ENCODE results near the gene WWOX.

Gene WWOX

DNA sequence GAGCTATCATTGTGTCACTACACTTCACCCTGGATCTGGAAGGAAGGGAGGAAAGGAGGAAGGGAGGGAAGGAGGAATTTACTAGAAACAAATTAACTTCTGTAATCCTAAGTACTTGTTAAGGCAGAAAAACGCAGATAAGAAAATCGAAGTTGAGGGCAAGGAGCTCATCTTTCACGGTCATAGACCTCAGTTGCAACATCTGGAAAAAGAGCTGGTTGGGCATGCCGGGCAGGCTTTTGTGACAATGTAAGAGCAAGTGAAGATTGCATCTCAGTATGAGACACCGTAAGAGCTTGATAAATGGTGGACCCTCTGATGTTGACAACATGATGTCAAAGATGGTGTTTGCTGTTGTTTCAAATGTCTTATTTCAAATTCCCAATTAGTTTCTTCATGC lies 779.6 kb downstream of the WWOX start:
- H3K9me3 Mint-ChIP-seq = no peaks in the 10 kb centered on the region
- no peaks in the 10 kb centered on the region for H3K36me3 Mint-ChIP-seq (ENCODE audit: insufficient read depth)
- H3K27me3 Mint-ChIP-seq = no peaks in the 10 kb centered on the region
- H3K27ac Mint-ChIP-seq (ENCODE audit: low read depth) = no peak overlapping the region
- no peaks in the 10 kb centered on the region for H3K4me1 Mint-ChIP-seq
- DNase-seq (ENCODE audit: low spot score in 2 of 2) = no peak
- no peak for ATAC-seq (replicated peaks; ENCODE audit: extremely low read depth, poor library complexity, severe bottlenecking)
- H3K4me3 Mint-ChIP-seq = no peak overlapping the region

DNA sequence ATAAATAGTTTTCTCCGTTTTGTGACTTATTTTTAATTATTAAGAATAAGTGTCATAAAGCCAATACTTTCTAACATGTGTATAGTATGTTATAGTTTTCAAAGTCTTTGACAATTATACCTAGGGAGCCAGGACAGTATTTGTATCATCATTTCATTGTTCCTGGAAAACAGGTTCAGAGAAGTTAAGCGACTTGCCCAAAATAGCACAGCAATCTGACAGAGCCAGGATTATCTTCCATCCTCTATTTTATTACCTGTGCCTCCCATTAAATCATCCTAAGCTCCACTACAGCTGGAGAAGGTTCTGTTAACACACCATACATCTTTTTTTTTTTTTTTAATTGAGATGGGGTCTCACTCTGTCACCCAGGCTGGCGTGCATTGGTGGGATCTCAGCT lies 782.7 kb downstream of the WWOX start:
- Mint-ChIP-seq H3K27ac (ENCODE audit: low read depth) (no peak overlapping the region), H3K27me3 (no peaks in the 10 kb centered on the region), H3K4me1 (no peaks in the 10 kb centered on the region), H3K4me3 (no peak overlapping the region), H3K9me3 (no peaks in the 10 kb centered on the region), H3K36me3 (ENCODE audit: insufficient read depth) (no peaks in the 10 kb centered on the region)
- ATAC-seq (replicated peaks; ENCODE audit: extremely low read depth, poor library complexity, severe bottlenecking) (no peak), DNase-seq (ENCODE audit: low spot score in 2 of 2) (no peak)

GRCh38 chr16:78882751-78883150 lies 783.3 kb downstream of the WWOX start:
- Mint-ChIP-seq H3K9me3 (no peaks in the 10 kb centered on the region), H3K27ac (ENCODE audit: low read depth) (no peak overlapping the region), H3K4me1 (no peaks in the 10 kb centered on the region), H3K36me3 (ENCODE audit: insufficient read depth) (no peaks in the 10 kb centered on the region), H3K4me3 (no peak overlapping the region), H3K27me3 (no peaks in the 10 kb centered on the region)
- ATAC-seq (replicated peaks; ENCODE audit: extremely low read depth, poor library complexity, severe bottlenecking) = no peak
- DNase-seq (ENCODE audit: low spot score in 2 of 2) = no peak

DNA sequence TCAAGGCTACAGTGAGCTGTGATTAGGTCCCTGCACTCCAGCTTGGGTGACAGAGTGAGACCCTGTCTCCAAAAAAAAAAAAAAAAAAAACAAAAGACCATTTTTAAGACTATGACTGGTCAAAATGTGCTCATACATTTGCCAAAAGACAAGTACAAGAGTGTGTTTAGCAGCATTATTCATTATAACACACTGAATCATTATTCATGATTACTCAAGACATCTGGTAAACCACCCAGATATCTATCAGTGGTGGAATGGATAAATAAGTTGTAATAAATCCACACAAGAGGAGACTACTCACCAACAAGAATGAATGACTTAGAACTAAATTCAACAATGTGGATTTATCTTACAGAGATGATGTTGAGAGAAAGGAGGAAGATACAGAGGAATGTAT lies 784.8 kb downstream of the WWOX start:
- H3K27me3 Mint-ChIP-seq = no peaks in the 10 kb centered on the region
- H3K4me3 Mint-ChIP-seq = no peak overlapping the region
- H3K4me1 Mint-ChIP-seq = no peaks in the 10 kb centered on the region
- H3K27ac Mint-ChIP-seq (ENCODE audit: low read depth) = no peak overlapping the region
- no peaks in the 10 kb centered on the region for H3K9me3 Mint-ChIP-seq
- no peaks in the 10 kb centered on the region for H3K36me3 Mint-ChIP-seq (ENCODE audit: insufficient read depth)
- DNase-seq (ENCODE audit: low spot score in 2 of 2) = no peak
- ATAC-seq (replicated peaks; ENCODE audit: extremely low read depth, poor library complexity, severe bottlenecking) = no peak

DNA sequence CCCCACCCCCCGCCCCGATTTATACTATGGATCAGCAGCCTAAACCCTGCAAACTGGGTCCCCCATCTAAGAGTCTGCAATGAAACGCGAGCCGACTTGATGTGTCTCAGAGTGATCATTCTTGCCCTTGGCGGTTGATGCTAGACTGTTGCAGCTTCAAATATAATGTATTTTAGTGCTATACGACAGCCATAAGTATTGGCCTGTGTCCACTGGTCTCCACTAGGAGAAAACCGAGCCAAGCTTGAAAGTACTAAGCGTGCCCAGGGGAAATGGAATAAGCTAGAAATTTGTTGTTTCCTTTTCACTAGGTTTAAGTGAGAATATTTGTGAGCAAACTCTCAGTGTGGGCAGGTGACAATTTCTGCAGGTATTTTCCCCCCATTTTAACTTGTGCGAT lies 789.9 kb downstream of the WWOX start:
- Mint-ChIP-seq H3K4me3 (no peak overlapping the region), H3K27ac (ENCODE audit: low read depth) (no peak overlapping the region), H3K9me3 (no peaks in the 10 kb centered on the region), H3K27me3 (no peaks in the 10 kb centered on the region), H3K36me3 (ENCODE audit: insufficient read depth) (peaks cover 2% of the 10 kb centered on the region), H3K4me1 (peaks cover 15% of the 10 kb centered on the region)
- DNase-seq (ENCODE audit: low spot score in 2 of 2) (no peak), ATAC-seq (replicated peaks; ENCODE audit: extremely low read depth, poor library complexity, severe bottlenecking) (no peak)

DNA sequence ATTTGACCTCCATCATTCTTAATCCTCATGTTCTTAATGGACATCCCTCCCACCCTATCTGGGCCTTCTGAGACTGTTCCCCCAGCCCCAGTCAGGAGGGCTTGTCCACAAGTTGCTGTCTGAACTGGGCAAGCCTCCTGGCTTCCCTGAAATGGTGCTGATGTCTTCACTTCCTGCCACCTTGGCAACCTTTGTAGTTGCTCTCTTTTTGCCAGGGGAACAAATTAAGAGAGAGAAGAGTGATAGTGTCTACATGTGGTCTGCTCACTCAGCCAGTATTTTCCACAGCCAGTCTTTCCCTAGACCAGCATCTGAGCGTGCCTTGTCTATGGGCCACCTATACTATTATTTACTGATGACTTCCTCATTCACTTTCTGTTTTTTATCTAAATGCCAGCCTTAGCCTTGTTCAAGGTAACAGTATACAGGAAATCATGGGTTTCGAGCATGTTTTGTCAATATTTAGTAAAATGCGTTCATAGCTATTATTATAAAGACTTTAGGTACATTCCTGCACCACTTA lies 791.0 kb downstream of the WWOX start:
- no peak for DNase-seq (ENCODE audit: low spot score in 2 of 2)
- ATAC-seq (replicated peaks; ENCODE audit: extremely low read depth, poor library complexity, severe bottlenecking) = no peak
- H3K36me3 Mint-ChIP-seq (ENCODE audit: insufficient read depth) = peaks cover 2% of the 10 kb centered on the region

GRCh38 chr16:78892951-78893733 lies 793.7 kb downstream of the WWOX start:
- Mint-ChIP-seq H3K27ac (ENCODE audit: low read depth) (no peak overlapping the region), H3K4me3 (no peak overlapping the region), H3K36me3 (ENCODE audit: insufficient read depth) (peaks cover 2% of the 10 kb centered on the region), H3K27me3 (no peaks in the 10 kb centered on the region), H3K4me1 (peaks cover 33% of the 10 kb centered on the region), H3K9me3 (no peaks in the 10 kb centered on the region)
- DNase-seq (ENCODE audit: low spot score in 2 of 2) (no peak), ATAC-seq (replicated peaks; ENCODE audit: extremely low read depth, poor library complexity, severe bottlenecking) (no peak)

More for the DNA sequence above, 791.0 kb downstream of the WWOX start:
- Mint-ChIP-seq H3K4me3 (no peak overlapping the region), H3K27ac (ENCODE audit: low read depth) (no peak overlapping the region), H3K27me3 (no peaks in the 10 kb centered on the region), H3K9me3 (no peaks in the 10 kb centered on the region), H3K4me1 (peaks cover 23% of the 10 kb centered on the region)

DNA sequence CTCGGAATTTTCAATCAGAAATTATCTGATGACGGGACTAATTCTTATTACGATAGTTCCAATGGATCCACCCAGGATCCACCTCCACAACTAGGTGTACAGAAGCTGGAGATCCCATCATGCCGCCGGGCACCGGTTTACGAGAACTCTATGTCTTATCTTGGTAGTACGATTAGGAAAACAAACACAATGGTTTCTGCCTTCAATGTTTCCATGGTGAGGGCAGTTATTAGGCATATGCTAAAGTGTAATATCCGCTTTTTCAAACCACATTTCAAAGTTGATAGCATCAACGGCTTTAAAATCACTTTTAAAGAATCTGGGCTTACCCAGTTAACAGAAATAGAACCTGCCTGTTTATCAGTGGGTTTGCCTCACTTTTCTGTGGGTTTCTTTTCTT lies 795.4 kb downstream of the WWOX start:
- Mint-ChIP-seq H3K4me3 (peak overlapping the region; percentile 23), H3K27ac (ENCODE audit: low read depth) (peak overlapping the region; percentile 78)

DNA sequence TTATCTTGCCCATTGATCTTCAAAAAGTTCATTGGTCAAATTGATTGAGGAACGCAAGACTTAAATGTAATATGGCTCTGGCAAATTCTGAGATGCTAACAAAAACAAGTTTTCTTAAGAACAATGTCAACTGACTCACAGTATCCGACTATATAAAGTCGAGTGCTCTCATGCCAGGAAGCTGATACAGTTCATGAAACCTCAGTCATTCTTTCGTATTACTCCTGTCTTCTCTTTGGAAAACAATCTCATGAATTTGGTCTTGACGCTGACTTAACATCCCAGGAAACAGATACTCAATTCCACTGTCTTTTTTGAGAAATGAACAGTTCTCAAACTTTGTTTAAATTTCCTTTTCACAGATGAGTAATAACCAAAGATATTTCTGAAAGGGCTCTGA lies 796.2 kb downstream of the WWOX start:
- Mint-ChIP-seq H3K4me3 (peak overlapping the region; percentile 23), H3K4me1 (peaks cover 26% of the 10 kb centered on the region), H3K9me3 (no peaks in the 10 kb centered on the region), H3K27me3 (no peaks in the 10 kb centered on the region), H3K36me3 (ENCODE audit: insufficient read depth) (peaks cover 2% of the 10 kb centered on the region), H3K27ac (ENCODE audit: low read depth) (peak overlapping the region; percentile 78)
- DNase-seq (ENCODE audit: low spot score in 2 of 2) = no peak
- peak; percentile 47 for ATAC-seq (replicated peaks; ENCODE audit: extremely low read depth, poor library complexity, severe bottlenecking)

More for the DNA sequence above, 795.4 kb downstream of the WWOX start:
- H3K9me3 Mint-ChIP-seq = no peaks in the 10 kb centered on the region
- no peaks in the 10 kb centered on the region for H3K27me3 Mint-ChIP-seq
- H3K4me1 Mint-ChIP-seq = peaks cover 33% of the 10 kb centered on the region
- peaks cover 2% of the 10 kb centered on the region for H3K36me3 Mint-ChIP-seq (ENCODE audit: insufficient read depth)
- peak; percentile 37 for ATAC-seq (replicated peaks; ENCODE audit: extremely low read depth, poor library complexity, severe bottlenecking)
- DNase-seq (ENCODE audit: low spot score in 2 of 2) = no peak

- no peaks in the 10 kb centered on the region for H3K9me3 Mint-ChIP-seq
- no peaks in the 10 kb centered on the region for H3K27me3 Mint-ChIP-seq
- ATAC-seq (replicated peaks; ENCODE audit: extremely low read depth, poor library complexity, severe bottlenecking) = peak; percentile 66
- H3K4me3 Mint-ChIP-seq = no peak overlapping the region
- peaks cover 2% of the 10 kb centered on the region for H3K36me3 Mint-ChIP-seq (ENCODE audit: insufficient read depth)
- H3K27ac Mint-ChIP-seq (ENCODE audit: low read depth) = peak overlapping the region; percentile 78
- DNase-seq (ENCODE audit: low spot score in 2 of 2) = no peak
- peaks cover 26% of the 10 kb centered on the region for H3K4me1 Mint-ChIP-seq
Observed at GRCh38 chr16:78896280-78896679, 796.8 kb downstream of the WWOX start.

DNA sequence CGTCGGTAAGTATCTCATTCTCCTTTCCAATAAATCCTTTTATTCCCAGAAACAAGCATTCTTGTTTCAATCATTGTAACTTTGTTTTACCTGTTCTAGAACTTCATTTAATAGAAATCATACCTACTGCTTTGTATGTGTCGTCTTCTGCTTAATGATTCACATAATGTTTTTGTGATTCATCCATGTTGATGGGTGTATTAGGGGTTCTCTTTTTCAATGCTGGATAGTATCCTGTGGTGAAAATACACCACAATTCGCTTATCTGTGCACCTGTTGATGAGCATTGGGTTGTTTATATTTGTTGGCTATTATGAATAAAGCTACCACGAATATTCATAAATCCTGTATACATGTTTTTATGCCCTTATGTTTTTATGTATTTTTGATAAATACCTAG lies 797.8 kb downstream of the WWOX start:
- Mint-ChIP-seq H3K27ac (ENCODE audit: low read depth) (no peak overlapping the region), H3K4me1 (peaks cover 26% of the 10 kb centered on the region), H3K9me3 (no peaks in the 10 kb centered on the region), H3K4me3 (no peak overlapping the region), H3K27me3 (no peaks in the 10 kb centered on the region), H3K36me3 (ENCODE audit: insufficient read depth) (peaks cover 2% of the 10 kb centered on the region)
- DNase-seq (ENCODE audit: low spot score in 2 of 2) = no peak
- no peak for ATAC-seq (replicated peaks; ENCODE audit: extremely low read depth, poor library complexity, severe bottlenecking)

DNA sequence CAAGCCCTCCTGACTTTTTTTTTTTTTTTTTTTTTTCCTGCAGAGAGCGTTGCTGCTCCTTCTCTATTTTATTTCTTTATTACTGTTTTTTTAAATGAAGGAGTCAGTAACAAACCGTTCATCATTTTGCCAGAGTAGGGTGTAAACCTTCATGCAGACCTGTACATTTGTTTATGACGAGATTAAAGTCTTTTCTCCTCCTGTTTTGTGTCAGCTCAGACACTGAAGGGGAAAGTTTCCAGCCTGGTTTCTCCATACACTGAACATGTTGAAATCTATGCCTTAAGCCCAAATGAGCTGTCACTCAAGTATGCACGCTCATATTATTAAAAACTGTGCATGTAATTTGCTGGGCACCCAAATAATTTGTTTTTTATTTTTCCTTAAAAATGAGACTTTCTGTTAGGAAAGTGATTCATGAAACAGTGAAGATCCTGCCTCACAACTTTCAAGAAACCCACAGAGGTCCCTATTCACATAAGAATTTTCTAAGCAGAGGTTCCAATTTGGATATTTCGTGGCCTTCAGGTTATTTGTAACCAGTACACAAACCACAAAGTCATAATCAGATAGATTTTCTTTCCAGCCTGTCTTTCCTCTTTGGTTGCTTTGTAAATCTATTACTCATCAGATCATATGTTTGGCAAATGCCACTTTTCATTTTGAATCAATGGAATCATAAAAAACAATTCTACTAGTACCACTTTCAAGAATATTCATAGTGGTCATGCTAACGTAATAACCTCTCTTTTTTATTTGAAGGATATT lies 800.8 kb downstream of the WWOX start:
- no peaks in the 10 kb centered on the region for H3K36me3 Mint-ChIP-seq (ENCODE audit: insufficient read depth)
- no peaks in the 10 kb centered on the region for H3K27me3 Mint-ChIP-seq
- H3K27ac Mint-ChIP-seq (ENCODE audit: low read depth) = no peak overlapping the region
- ATAC-seq (replicated peaks; ENCODE audit: extremely low read depth, poor library complexity, severe bottlenecking) (no peak), DNase-seq (ENCODE audit: low spot score in 2 of 2) (no peak)
- H3K4me1 Mint-ChIP-seq = peaks cover 12% of the 10 kb centered on the region
- H3K9me3 Mint-ChIP-seq = no peaks in the 10 kb centered on the region
- H3K4me3 Mint-ChIP-seq = no peak overlapping the region

DNA sequence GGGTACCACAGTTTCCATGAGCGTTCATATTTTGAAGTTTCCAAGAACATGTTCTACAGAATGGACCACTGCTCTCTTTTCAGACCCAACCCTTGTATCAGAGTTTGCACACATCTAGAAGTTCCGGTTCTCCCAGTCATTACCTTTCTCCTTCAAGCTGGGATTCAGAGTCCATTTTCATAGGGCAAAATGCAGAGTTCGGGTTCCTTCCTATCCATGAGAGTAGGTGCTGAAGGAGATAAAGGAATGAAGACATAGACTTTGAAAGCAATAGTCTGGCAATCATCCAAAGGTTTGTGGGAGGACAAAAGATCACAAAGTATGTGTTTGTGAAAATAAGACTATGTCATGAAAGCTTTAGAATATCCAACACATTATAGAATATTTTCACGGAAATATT lies 801.5 kb downstream of the WWOX start:
- H3K36me3 Mint-ChIP-seq (ENCODE audit: insufficient read depth) = no peaks in the 10 kb centered on the region
- DNase-seq (ENCODE audit: low spot score in 2 of 2) = no peak
- no peak overlapping the region for H3K4me3 Mint-ChIP-seq
- H3K4me1 Mint-ChIP-seq = peaks cover 6% of the 10 kb centered on the region
- no peak for ATAC-seq (replicated peaks; ENCODE audit: extremely low read depth, poor library complexity, severe bottlenecking)
- no peak overlapping the region for H3K27ac Mint-ChIP-seq (ENCODE audit: low read depth)
- H3K9me3 Mint-ChIP-seq = no peaks in the 10 kb centered on the region
- H3K27me3 Mint-ChIP-seq = no peaks in the 10 kb centered on the region

All from central memory CD8-positive, alpha-beta T cell (primary cell).